SK-N-SH treated with all-trans-retinoic acid at 6 μM for 48 hours (cell line): ENCODE data around the gene ZNF148.

ENCODE experiments used
- ARNTL ChIP-seq: fragments of 450-650 bp; formaldehyde crosslinking; IDR thresholded peaks from 2 replicates; pipeline ENCODE4 v1.5.0; 2020; ENCODE audit warnings: low read depth, mild to moderate bottlenecking, moderate library complexity, borderline replicate concordance
- CREB5 ChIP-seq: fragments of 250-450 bp; sonication (Bioruptor Pico); IDR thresholded peaks from 2 replicates; pipeline ENCODE4 v1.5.1; 2020; ENCODE audit warnings: low read depth, mild to moderate bottlenecking, moderate library complexity
- ESRRG ChIP-seq: fragments of 250-450 bp; sonication (Bioruptor Pico); IDR thresholded peaks from 2 replicates; pipeline ENCODE4 v1.6.1; 2021; ENCODE audit warnings: mild to moderate bottlenecking
- ISL1 ChIP-seq: fragments of 250-450 bp; sonication (Bioruptor Pico); IDR thresholded peaks from 2 replicates; pipeline ENCODE4 v2.1.2; 2022; ENCODE audit warnings: mild to moderate bottlenecking, moderate library complexity
- PPARA ChIP-seq: fragments of 250-450 bp; sonication (Bioruptor Pico); IDR thresholded peaks from 2 replicates; pipeline ENCODE4 v1.5.0; 2020; ENCODE audit warnings: mild to moderate bottlenecking, borderline replicate concordance
- ZFP30 ChIP-seq: fragments of 450-650 bp; formaldehyde crosslinking; IDR thresholded peaks from 2 replicates; pipeline ENCODE4 v1.5.0; 2022; ENCODE audit warnings: mild to moderate bottlenecking, moderate library complexity
- ZNF565 ChIP-seq: fragments of 450-650 bp; formaldehyde crosslinking; conservative IDR thresholded peaks from 2 replicates; pipeline ENCODE4 v1.5.0; 2020; ENCODE audit warnings: low read depth, mild to moderate bottlenecking, moderate library complexity
- ZNF70 ChIP-seq: fragments of 450-650 bp; formaldehyde crosslinking; IDR thresholded peaks from 2 replicates; pipeline ENCODE4 v1.5.0; 2020; ENCODE audit warnings: mild to moderate bottlenecking, moderate library complexity
- TF ChIP-seq, protein P1 (sequence below): fragments of 250-450 bp; sonication (Bioruptor Pico); IDR thresholded peaks from 2 replicates; pipeline ENCODE4 v1.8.0; 2020; ENCODE audit warnings: mild to moderate bottlenecking, moderate library complexity, borderline replicate concordance
- TF ChIP-seq, protein P2 (sequence below): fragments of 250-450 bp; sonication (Bioruptor Pico); IDR thresholded peaks from 2 replicates; pipeline ENCODE4 v1.5.1; 2021; ENCODE audit warnings: mild to moderate bottlenecking, moderate library complexity

DNA sequence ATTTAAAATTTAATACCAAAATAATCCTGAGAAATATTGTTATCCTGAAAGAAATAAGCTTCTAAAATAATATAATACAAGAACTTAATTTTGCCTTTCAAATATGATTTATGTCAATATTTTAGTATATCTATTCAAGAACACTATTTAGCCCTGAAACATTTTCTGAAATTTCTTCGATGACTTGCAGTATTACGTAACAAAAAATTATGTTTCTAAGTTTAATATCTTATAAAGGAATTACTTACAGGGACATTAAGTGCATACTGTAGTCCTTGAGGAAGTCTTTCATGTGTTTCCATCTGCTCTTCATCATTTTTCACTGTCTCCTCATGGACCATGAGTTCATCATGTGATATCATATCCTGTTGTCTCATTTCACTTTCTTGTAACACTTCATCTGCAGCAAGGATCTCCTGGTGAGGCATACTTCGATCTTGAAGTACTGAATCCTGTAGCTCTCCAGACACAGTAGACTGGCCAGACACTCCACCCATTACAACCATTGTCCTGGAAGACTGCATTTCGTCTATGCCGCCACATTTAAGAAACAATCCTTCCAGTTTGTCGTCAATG lies 62.0 kb downstream of the ZNF148 start:
- TF ChIP-seq CREB5 (CRISPR knock-in tag) (no peak), PPARA (no peak), ISL1 (CRISPR knock-in tag) (no peak), ZNF565 (CRISPR knock-in tag) (no peak), ZNF70 (CRISPR knock-in tag) (no peak), ZFP30 (CRISPR knock-in tag) (no peak), ESRRG (CRISPR knock-in tag) (no peak), ARNTL (CRISPR knock-in tag) (no peak)
- TF ChIP-seq, protein P1, sequence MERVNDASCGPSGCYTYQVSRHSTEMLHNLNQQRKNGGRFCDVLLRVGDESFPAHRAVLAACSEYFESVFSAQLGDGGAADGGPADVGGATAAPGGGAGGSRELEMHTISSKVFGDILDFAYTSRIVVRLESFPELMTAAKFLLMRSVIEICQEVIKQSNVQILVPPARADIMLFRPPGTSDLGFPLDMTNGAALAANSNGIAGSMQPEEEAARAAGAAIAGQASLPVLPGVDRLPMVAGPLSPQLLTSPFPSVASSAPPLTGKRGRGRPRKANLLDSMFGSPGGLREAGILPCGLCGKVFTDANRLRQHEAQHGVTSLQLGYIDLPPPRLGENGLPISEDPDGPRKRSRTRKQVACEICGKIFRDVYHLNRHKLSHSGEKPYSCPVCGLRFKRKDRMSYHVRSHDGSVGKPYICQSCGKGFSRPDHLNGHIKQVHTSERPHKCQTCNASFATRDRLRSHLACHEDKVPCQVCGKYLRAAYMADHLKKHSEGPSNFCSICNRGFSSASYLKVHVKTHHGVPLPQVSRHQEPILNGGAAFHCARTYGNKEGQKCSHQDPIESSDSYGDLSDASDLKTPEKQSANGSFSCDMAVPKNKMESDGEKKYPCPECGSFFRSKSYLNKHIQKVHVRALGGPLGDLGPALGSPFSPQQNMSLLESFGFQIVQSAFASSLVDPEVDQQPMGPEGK (CRISPR knock-in tag): no peak
- TF ChIP-seq, protein P2, sequence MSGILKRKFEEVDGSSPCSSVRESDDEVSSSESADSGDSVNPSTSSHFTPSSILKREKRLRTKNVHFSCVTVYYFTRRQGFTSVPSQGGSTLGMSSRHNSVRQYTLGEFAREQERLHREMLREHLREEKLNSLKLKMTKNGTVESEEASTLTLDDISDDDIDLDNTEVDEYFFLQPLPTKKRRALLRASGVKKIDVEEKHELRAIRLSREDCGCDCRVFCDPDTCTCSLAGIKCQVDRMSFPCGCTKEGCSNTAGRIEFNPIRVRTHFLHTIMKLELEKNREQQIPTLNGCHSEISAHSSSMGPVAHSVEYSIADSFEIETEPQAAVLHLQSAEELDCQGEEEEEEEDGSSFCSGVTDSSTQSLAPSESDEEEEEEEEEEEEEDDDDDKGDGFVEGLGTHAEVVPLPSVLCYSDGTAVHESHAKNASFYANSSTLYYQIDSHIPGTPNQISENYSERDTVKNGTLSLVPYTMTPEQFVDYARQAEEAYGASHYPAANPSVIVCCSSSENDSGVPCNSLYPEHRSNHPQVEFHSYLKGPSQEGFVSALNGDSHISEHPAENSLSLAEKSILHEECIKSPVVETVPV: no peak
